CD1c-positive myeloid dendritic cell (primary cell): ENCODE data around the gene PMP22.
A peak's percentile ranks its signal among the peaks of the same experiment; 100 is the strongest.
"Not testable (repeated sequence)": the region's sequence is repeated elsewhere in the genome, so short reads cannot be mapped to it uniquely, and the experiment has no call there.

Source experiments
- DNase-seq: peaks from one replicate; pipeline ENCODE4 v3.0.0-alpha.2; 2016; ENCODE audit errors: extremely low spot score

The PMP22 gene

GRCh38 chr17:15255713-15256454, 9.2 kb downstream of the PMP22 start:
- DNase-seq, result no peak

GRCh38 chr17:15250135-15250860, 14.8 kb downstream of the PMP22 start:
- peak; percentile 32 for DNase-seq

- DNase-seq, result no peak
Measured at GRCh38 chr17:15249487-15249886, 15.6 kb downstream of the PMP22 start.

GRCh38 chr17:15247891-15248529, 17.1 kb downstream of the PMP22 start:
- DNase-seq, result no peak

GRCh38 chr17:15245054-15245453, 20.1 kb downstream of the PMP22 start:
- no peak for DNase-seq

GRCh38 chr17:15240644-15241043, 24.5 kb downstream of the PMP22 start:
- no peak for DNase-seq

GRCh38 chr17:15239491-15239890, 25.6 kb downstream of the PMP22 start:
- peak; percentile 49 for DNase-seq

GRCh38 chr17:15238676-15239422, 26.3 kb downstream of the PMP22 start:
- peak; percentile 60 for DNase-seq

- DNase-seq, result peak; percentile 91
Measured at GRCh38 chr17:15238057-15238456, 27.1 kb downstream of the PMP22 start.

- DNase-seq, result no peak
Measured at GRCh38 chr17:15237106-15237425, 28.1 kb downstream of the PMP22 start.

- peak; percentile 89 for DNase-seq
Measured at GRCh38 chr17:15236281-15237105, 28.6 kb downstream of the PMP22 start.

GRCh38 chr17:15233971-15234370, 31.2 kb downstream of the PMP22 start:
- DNase-seq, result no peak

- DNase-seq, result peak; percentile 68
Measured at GRCh38 chr17:15233022-15233805, 31.9 kb downstream of the PMP22 start.

GRCh38 chr17:15232517-15232915, 32.6 kb downstream of the PMP22 start:
- DNase-seq, result no peak

GRCh38 chr17:15231851-15232516, 33.1 kb downstream of the PMP22 start:
- no peak for DNase-seq

- no peak for DNase-seq
Measured at GRCh38 chr17:15230866-15231265, 34.3 kb downstream of the PMP22 start.

- not testable (repeated sequence) for DNase-seq
Measured at GRCh38 chr17:15221827-15222226, 43.3 kb downstream of the PMP22 start.

GRCh38 chr17:15220785-15221184, 44.3 kb downstream of the PMP22 start:
- DNase-seq, result no peak

GRCh38 chr17:15216481-15216880, 48.6 kb downstream of the PMP22 start:
- no peak for DNase-seq
